Liver (tissue), 9 donors: Measurements from ENCODE around the gene PALMD. TPM values are rescaled to one million over a fixed set of nuclear protein-coding genes. Genes with fewer than 3 reads are reported as not detected.

Experiments
- DNase-seq: peaks from one replicate; pipeline ENCODE4 v3.0.0-alpha.2; 2017; ENCODE audit warnings: low spot score
- H3K27ac ChIP-seq, 2 donors: one replicate each; pipeline ENCODE4 v1.7.0; 2013; ENCODE audit warnings: inconsistent platforms in 2 of 2, low read length in 2 of 2, control low read depth in 1 of 2, low read depth in 1 of 2, mild to moderate bottlenecking in 1 of 2
- H3K27me3 ChIP-seq, 4 donors: one replicate each; pipeline versions ENCODE4 v1.6.1 to v1.7.0; 2013; ENCODE audit warnings: low read length in 3 of 4, inconsistent platforms in 1 of 4, mild to moderate bottlenecking in 1 of 4, moderate library complexity in 1 of 4; ENCODE audit not compliant: control insufficient read depth in 4 of 4, insufficient read depth in 4 of 4
- H3K36me3 ChIP-seq, 4 donors: one replicate each; pipeline versions ENCODE4 v1.6.1 to v1.7.0; 2013; ENCODE audit warnings: low read length in 3 of 4, mild to moderate bottlenecking in 3 of 4, low read depth in 1 of 4, moderate library complexity in 1 of 4; ENCODE audit not compliant: control insufficient read depth in 4 of 4, insufficient read depth in 3 of 4
- H3K4me1 ChIP-seq, 4 donors: one replicate each; pipeline versions ENCODE4 v1.6.1 to v1.7.0; 2013; ENCODE audit warnings: low read length in 3 of 4, mild to moderate bottlenecking in 3 of 4, moderate library complexity in 1 of 4; ENCODE audit not compliant: control insufficient read depth in 4 of 4, insufficient read depth in 4 of 4
- H3K4me3 ChIP-seq, 3 donors: one replicate each; pipeline versions ENCODE4 v1.6.1 to v1.7.0; 2013; ENCODE audit warnings: low read length in 3 of 3, control low read depth in 1 of 3, low read depth in 1 of 3, mild to moderate bottlenecking in 1 of 3
- H3K9ac ChIP-seq, 2 donors: one replicate each; pipeline ENCODE4 v1.7.0; 2013; ENCODE audit warnings: low read length in 2 of 2, mild to moderate bottlenecking in 2 of 2, moderate library complexity in 2 of 2, control low read depth in 1 of 2, low read depth in 1 of 2
- H3K9me3 ChIP-seq, 4 donors: one replicate each; pipeline versions ENCODE4 v1.6.1 to v1.7.0; 2013; ENCODE audit warnings: low read length in 3 of 4; ENCODE audit not compliant: control insufficient read depth in 4 of 4
- EGR1 ChIP-seq, 2 donors: IDR thresholded peaks; 2 replicates each; pipeline ENCODE4 v1.6.1; 2016 to 2018; ENCODE audit warnings: antibody characterized with exemption in 2 of 2, low read depth in 2 of 2
- FOXA1 ChIP-seq: IDR thresholded peaks from 2 replicates; pipeline ENCODE4 v1.6.1; 2016; ENCODE audit warnings: antibody characterized with exemption
- FOXA2 ChIP-seq: IDR thresholded peaks from 2 replicates; pipeline ENCODE4 v1.6.1; 2016; ENCODE audit warnings: antibody characterized with exemption
- GABPA ChIP-seq, 2 donors: IDR thresholded peaks in 1 of 2; conservative IDR thresholded peaks in 1 of 2; 2 replicates each; pipeline ENCODE4 v1.6.1; 2016; ENCODE audit warnings: antibody characterized with exemption in 2 of 2, mild to moderate bottlenecking in 1 of 2, moderate library complexity in 1 of 2
- HNF4A ChIP-seq, 2 donors: conservative IDR thresholded peaks; 2 replicates each; pipeline ENCODE4 v1.6.1; 2016; ENCODE audit warnings: antibody characterized with exemption in 2 of 2, mild to moderate bottlenecking in 2 of 2
- HNF4G ChIP-seq: IDR thresholded peaks from 2 replicates; pipeline ENCODE4 v1.6.1; 2016; ENCODE audit warnings: antibody characterized with exemption
- JUND ChIP-seq, 2 donors: IDR thresholded peaks; 2 replicates each; pipeline ENCODE4 v1.6.1; 2016; ENCODE audit warnings: antibody characterized with exemption in 2 of 2
- RAD21 ChIP-seq, 2 donors: IDR thresholded peaks; 2 replicates each; pipeline ENCODE4 v1.6.1; 2016; ENCODE audit warnings: antibody characterized with exemption in 2 of 2, mild to moderate bottlenecking in 2 of 2
- REST ChIP-seq: IDR thresholded peaks from 2 replicates; pipeline ENCODE4 v1.6.1; 2016; ENCODE audit warnings: antibody characterized with exemption, mild to moderate bottlenecking
- RXRA ChIP-seq, 2 donors: IDR thresholded peaks; 2 replicates each; pipeline ENCODE4 v1.6.1; 2017 to 2018; ENCODE audit warnings: antibody characterized with exemption in 2 of 2, mild to moderate bottlenecking in 1 of 2
- SP1 ChIP-seq: IDR thresholded peaks from 2 replicates; pipeline ENCODE4 v1.6.1; 2018; ENCODE audit warnings: antibody characterized with exemption, mild to moderate bottlenecking
- TAF1 ChIP-seq: conservative IDR thresholded peaks from 2 replicates; pipeline ENCODE4 v1.6.1; 2016; ENCODE audit warnings: antibody characterized with exemption, mild to moderate bottlenecking
- YY1 ChIP-seq: IDR thresholded peaks from 2 replicates; pipeline ENCODE4 v1.6.1; 2016; ENCODE audit warnings: antibody characterized with exemption, mild to moderate bottlenecking
- ZBTB33 ChIP-seq: IDR thresholded peaks from 2 replicates; pipeline ENCODE4 v1.6.1; 2016; ENCODE audit warnings: antibody characterized with exemption
- WGBS: extraction: QIAGEN DNeasy Blood & Tissue Kit; methylation state at CpG from one replicate; pipeline ENCODE4 v1.1.7; 2013; 5-methylcytosine and 5-hydroxymethylcytosine counted together
- polyA plus RNA-seq, 2 donors: library from polyadenylated mRNA; stranded (reverse) in 1 of 2; unstranded in 1 of 2; fragments of 200-250 nt in 1 of 2; fragments of >200 nt in 1 of 2; fragmentation: Nextera tagmentation in 1 of 2; extraction: Ambion mirVana in 1 of 2; gene quantifications; one replicate each; pipeline versions ENCODE4 v1.2.1 to v1.2.3, GENCODE V29; 2013 to 2015
- total RNA-seq, 2 donors: library from RNA; depleted of rRNA; stranded (reverse); fragments of >200 nt; gene quantifications; one replicate each; pipeline ENCODE4 v1.2.3, GENCODE V29; 2014
- TF ChIP-seq, protein P1 (sequence below): fragments of 150-350 bp; IDR thresholded peaks from 2 replicates; pipeline ENCODE4 v1.5.1; 2017; ENCODE audit warnings: improper control_type of control experiment, low read depth, low read length; ENCODE audit not compliant: missing input control
- TF ChIP-seq, protein P2 (sequence below): IDR thresholded peaks from 2 replicates; pipeline ENCODE4 v1.6.1; 2016; ENCODE audit warnings: antibody characterized with exemption
- donor health status: healthy.
- donor health status: healthy.
- donor health status: healthy.
- donor health status: healthy.
- donor health status: healthy.

The PALMD gene
- total and polyA plus RNA-seq, 4 donors: 9.7 to 24.0 (median 19.5) TPM

DNA sequence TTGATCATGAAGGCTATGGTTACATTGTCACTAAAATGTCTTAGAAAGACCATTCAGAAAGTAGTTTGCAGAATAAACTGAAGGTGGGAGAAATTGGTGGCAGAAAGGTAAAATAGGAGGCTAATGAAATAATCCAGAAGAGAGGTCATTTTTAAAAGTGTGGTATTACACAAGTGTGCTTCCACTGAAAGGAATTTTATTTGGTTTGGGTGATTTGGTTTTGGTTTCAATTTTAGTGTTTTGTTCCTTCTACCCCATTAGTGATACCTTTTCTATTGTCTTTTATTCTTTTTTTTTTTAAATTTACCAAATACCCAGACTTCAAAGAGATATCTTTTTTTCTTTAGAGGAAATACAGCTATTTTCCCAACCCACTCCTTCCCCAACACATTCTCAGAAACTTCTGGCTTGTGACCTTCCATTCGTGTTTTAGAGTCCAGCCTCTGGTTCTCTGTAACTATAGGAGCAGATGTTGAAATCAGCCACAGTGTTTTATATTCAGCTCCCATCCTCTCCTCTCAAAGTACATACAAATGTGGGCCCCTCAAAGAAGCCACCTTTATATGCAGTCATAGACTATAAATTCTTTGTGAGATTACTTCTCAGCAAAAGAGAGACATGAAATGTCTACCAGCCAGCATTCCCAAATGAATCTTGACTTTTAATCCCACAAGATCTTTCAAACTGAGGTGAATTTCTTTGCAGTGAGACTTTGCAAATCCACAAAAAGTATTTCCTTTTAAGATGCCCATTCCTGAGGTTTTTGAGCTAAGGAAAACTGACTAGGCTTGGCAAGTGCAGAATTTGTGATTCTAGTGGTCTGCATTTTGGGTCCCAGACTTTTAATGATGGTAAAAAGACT, 42.0 kb upstream of the PALMD start:
- H3K27me3 ChIP-seq: no peaks in the 10 kb centered on the region
- peak overlapping the region in 1 of 2 donors; percentile 76 for H3K9ac ChIP-seq
- no peaks in the 10 kb centered on the region for H3K36me3 ChIP-seq
- 17% methylated on average over 1 of the region's 1 CpG for WGBS
- no peak for TF ChIP-seq GABPA (IDR thresholded peaks at IDR 0.05 in 1 of 2, conservative IDR thresholded peaks at IDR 0.05 in 1 of 2)
- TF ChIP-seq RAD21 (IDR thresholded peaks at IDR 0.05): peak; percentile 7 to 33
- peak; percentile 36 for TF ChIP-seq SP1
- TF ChIP-seq FOXA1: no peak
- TF ChIP-seq, protein P1, sequence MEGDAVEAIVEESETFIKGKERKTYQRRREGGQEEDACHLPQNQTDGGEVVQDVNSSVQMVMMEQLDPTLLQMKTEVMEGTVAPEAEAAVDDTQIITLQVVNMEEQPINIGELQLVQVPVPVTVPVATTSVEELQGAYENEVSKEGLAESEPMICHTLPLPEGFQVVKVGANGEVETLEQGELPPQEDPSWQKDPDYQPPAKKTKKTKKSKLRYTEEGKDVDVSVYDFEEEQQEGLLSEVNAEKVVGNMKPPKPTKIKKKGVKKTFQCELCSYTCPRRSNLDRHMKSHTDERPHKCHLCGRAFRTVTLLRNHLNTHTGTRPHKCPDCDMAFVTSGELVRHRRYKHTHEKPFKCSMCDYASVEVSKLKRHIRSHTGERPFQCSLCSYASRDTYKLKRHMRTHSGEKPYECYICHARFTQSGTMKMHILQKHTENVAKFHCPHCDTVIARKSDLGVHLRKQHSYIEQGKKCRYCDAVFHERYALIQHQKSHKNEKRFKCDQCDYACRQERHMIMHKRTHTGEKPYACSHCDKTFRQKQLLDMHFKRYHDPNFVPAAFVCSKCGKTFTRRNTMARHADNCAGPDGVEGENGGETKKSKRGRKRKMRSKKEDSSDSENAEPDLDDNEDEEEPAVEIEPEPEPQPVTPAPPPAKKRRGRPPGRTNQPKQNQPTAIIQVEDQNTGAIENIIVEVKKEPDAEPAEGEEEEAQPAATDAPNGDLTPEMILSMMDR: no peak
- peak; percentile 54 for TF ChIP-seq YY1
- peak; percentile 15 to 22 for TF ChIP-seq RXRA (IDR thresholded peaks at IDR 0.05)
- TF ChIP-seq HNF4A (conservative IDR thresholded peaks at IDR 0.05): peak; percentile 22 to 40
- H3K9me3 ChIP-seq: peaks cover 0 to 3% (median under 1%) of the 10 kb centered on the region in 4 donors
- DNase-seq: no peak
- H3K4me1 ChIP-seq: peaks cover 1 to 6% (median 5%) of the 10 kb centered on the region in 4 donors
- peak overlapping the region in 2 of 3 donors; percentile 8 to 29 for H3K4me3 ChIP-seq
- peak overlapping the region; percentile 72 to 79 for H3K27ac ChIP-seq

DNA sequence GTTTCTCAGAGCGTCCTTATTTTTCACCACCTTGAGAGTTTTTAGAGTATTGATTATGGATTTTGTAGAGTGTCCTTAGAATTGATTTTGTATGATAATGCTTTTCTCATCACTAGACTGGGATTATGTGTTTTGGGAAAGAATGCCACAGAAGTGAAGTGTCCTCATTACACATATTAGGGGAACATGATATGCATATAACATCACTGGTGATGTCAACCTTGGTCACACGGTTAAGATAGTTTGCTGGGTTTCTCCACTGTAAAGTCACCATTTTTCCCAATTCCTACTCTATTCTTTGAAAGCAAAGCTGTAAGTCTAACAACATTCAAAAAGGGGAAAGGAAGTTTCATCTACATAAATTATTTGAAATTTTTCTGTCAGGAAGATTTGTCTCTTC, 39.6 kb upstream of the PALMD start:
- H3K4me1 ChIP-seq: peaks cover 1 to 6% (median 5%) of the 10 kb centered on the region in 4 donors
- TF ChIP-seq ZBTB33 (no peak), JUND (IDR thresholded peaks at IDR 0.05) (no peak), RAD21 (IDR thresholded peaks at IDR 0.05) (no peak), FOXA1 (no peak), SP1 (no peak), EGR1 (IDR thresholded peaks at IDR 0.05; ENCODE audit: low read depth in 2 of 2) (no peak), HNF4A (conservative IDR thresholded peaks at IDR 0.05) (no peak), REST (no peak), HNF4G (no peak), GABPA (IDR thresholded peaks at IDR 0.05 in 1 of 2, conservative IDR thresholded peaks at IDR 0.05 in 1 of 2) (no peak), TAF1 (no peak), FOXA2 (no peak)
- TF ChIP-seq, protein P2, sequence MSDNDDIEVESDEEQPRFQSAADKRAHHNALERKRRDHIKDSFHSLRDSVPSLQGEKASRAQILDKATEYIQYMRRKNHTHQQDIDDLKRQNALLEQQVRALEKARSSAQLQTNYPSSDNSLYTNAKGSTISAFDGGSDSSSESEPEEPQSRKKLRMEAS: no peak
- WGBS: 92% methylated on average over 2 of the region's 2 CpGs

More for the DNA sequence above, 39.6 kb upstream of the PALMD start:
- Histone ChIP-seq H3K36me3 (no peaks in the 10 kb centered on the region), H3K9ac (no peak overlapping the region), H3K4me3 (no peak overlapping the region), H3K27me3 (no peaks in the 10 kb centered on the region), H3K9me3 (peaks cover 0 to 3% (median under 1%) of the 10 kb centered on the region in 4 donors), H3K27ac (no peak overlapping the region)
- DNase-seq: no peak
